Measurements from ENCODE around the gene PASK. TPM values are rescaled to one million over a fixed set of nuclear protein-coding genes. Genes with fewer than 3 reads are reported as not detected.

Gene PASK
- total RNA-seq, 4 donors from 2014 or later, result 3.4 to 8.9 (median 5.6) TPM

GRCh38 chr2:241149675-241149924, 328 bp upstream of the PASK start:
- Histone ChIP-seq H3K27ac (peak overlapping the region; percentile 87 to 95 (median 92)), H3K4me1 (peaks cover 20 to 36% (median 20%) of the 10 kb centered on the region in 3 donors), H3K9me3 (no peaks in the 10 kb centered on the region), H3K36me3 (peaks cover 0 to 20% (median 0%) of the 10 kb centered on the region in 3 donors), H3K27me3 (no peaks in the 10 kb centered on the region), H3K4me3 (peak overlapping the region; percentile 80 to 100 (median 98))
- DNase-seq, result no peak
- TF ChIP-seq CTCF (IDR thresholded peaks at IDR 0.05) (no peak), POLR2A (IDR thresholded peaks at IDR 0.05) (no peak)
- intact Hi-C loops (cut with DNase I), result no loop called here
- WGBS, 2 donors, result no CpG with 5 or more reads among the region's 23 CpGs

- TF ChIP-seq POLR2A (IDR thresholded peaks at IDR 0.05) (no peak), CTCF (IDR thresholded peaks at IDR 0.05) (no peak)
- DNase-seq, result no peak
- H3K36me3 ChIP-seq, result peaks cover 0 to 9% (median 0%) of the 10 kb centered on the region in 3 donors
- H3K4me3 ChIP-seq, result peak overlapping the region in 3 of 4 donors; percentile 80 to 100 (median 96)
- peaks cover 20 to 36% (median 20%) of the 10 kb centered on the region in 3 donors for H3K4me1 ChIP-seq
- intact Hi-C loops (cut with DNase I), result no loop called here
- H3K27ac ChIP-seq, result no peak overlapping the region
- H3K9me3 ChIP-seq, result no peaks in the 10 kb centered on the region
- H3K27me3 ChIP-seq, result no peaks in the 10 kb centered on the region
- WGBS, 2 donors, result 75 to 83% methylated on average over 4 of the region's 4 CpGs
These were observed 1.0 kb downstream of the PASK start for GRCh38 chr2:241148239-241148638.

GRCh38 chr2:241147336-241147735, 1.9 kb downstream of the PASK start:
- peaks cover 0 to 7% (median 0%) of the 10 kb centered on the region in 3 donors for H3K36me3 ChIP-seq
- peaks cover 20 to 36% (median 20%) of the 10 kb centered on the region in 3 donors for H3K4me1 ChIP-seq
- H3K4me3 ChIP-seq, result no peak overlapping the region
- no peaks in the 10 kb centered on the region for H3K27me3 ChIP-seq
- TF ChIP-seq CTCF (IDR thresholded peaks at IDR 0.05) (no peak), POLR2A (IDR thresholded peaks at IDR 0.05) (no peak)
- DNase-seq, result no peak
- H3K27ac ChIP-seq, result no peak overlapping the region
- intact Hi-C loops (cut with DNase I), result no loop called here
- 90 to 100% methylated on average over 3 of the region's 3 CpGs for WGBS, 2 donors
- H3K9me3 ChIP-seq, result no peaks in the 10 kb centered on the region

- DNase-seq, result no peak
- no peaks in the 10 kb centered on the region for H3K27me3 ChIP-seq
- H3K27ac ChIP-seq, result no peak overlapping the region
- peaks cover 0 to 12% (median 0%) of the 10 kb centered on the region in 3 donors for H3K36me3 ChIP-seq
- H3K9me3 ChIP-seq, result no peaks in the 10 kb centered on the region
- H3K4me1 ChIP-seq, result peaks cover 10 to 26% (median 14%) of the 10 kb centered on the region in 3 donors
- intact Hi-C loops (cut with DNase I), result no loop called here
- TF ChIP-seq CTCF (IDR thresholded peaks at IDR 0.05) (no peak), POLR2A (IDR thresholded peaks at IDR 0.05) (no peak)
- 74 to 90% methylated on average over 4 of the region's 4 CpGs for WGBS, 2 donors
- H3K4me3 ChIP-seq, result no peak overlapping the region
These were observed 3.0 kb downstream of the PASK start for GRCh38 chr2:241146286-241146685.

- 81 to 89% methylated on average over 4 to 6 of the region's 9 CpGs for WGBS, 2 donors
These were observed 6.7 kb downstream of the PASK start for GRCh38 chr2:241142593-241142992.

More at GRCh38 chr2:241142593-241142992, 6.7 kb downstream of the PASK start:
- intact Hi-C loops (cut with DNase I), result no loop called here
- H3K36me3 ChIP-seq, result peaks cover 0 to 37% (median 0%) of the 10 kb centered on the region in 3 donors
- H3K27ac ChIP-seq, result no peak overlapping the region
- no peak for TF ChIP-seq CTCF (IDR thresholded peaks at IDR 0.05)
- no peak for TF ChIP-seq POLR2A (IDR thresholded peaks at IDR 0.05)
- no peaks in the 10 kb centered on the region for H3K9me3 ChIP-seq
- no peak overlapping the region for H3K4me3 ChIP-seq
- H3K4me1 ChIP-seq, result peaks cover 0 to 6% (median 0%) of the 10 kb centered on the region in 3 donors
- no peak for DNase-seq
- H3K27me3 ChIP-seq, result no peaks in the 10 kb centered on the region
